ENCODE measurements around the gene CFAP61. TPM values are rescaled to one million over a fixed set of nuclear protein-coding genes. Genes with fewer than 3 reads are reported as not detected.

CFAP61 gene
- polyA plus RNA-seq, 1 experiment, result not detected

GRCh38 chr20:20371083-20371482, 318.8 kb downstream of the CFAP61 start:
- TF ChIP-seq, protein P1, sequence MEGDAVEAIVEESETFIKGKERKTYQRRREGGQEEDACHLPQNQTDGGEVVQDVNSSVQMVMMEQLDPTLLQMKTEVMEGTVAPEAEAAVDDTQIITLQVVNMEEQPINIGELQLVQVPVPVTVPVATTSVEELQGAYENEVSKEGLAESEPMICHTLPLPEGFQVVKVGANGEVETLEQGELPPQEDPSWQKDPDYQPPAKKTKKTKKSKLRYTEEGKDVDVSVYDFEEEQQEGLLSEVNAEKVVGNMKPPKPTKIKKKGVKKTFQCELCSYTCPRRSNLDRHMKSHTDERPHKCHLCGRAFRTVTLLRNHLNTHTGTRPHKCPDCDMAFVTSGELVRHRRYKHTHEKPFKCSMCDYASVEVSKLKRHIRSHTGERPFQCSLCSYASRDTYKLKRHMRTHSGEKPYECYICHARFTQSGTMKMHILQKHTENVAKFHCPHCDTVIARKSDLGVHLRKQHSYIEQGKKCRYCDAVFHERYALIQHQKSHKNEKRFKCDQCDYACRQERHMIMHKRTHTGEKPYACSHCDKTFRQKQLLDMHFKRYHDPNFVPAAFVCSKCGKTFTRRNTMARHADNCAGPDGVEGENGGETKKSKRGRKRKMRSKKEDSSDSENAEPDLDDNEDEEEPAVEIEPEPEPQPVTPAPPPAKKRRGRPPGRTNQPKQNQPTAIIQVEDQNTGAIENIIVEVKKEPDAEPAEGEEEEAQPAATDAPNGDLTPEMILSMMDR (IDR thresholded peaks at IDR 0.05; ENCODE audit: low read depth, low read length), result no peak
- H3K9me3 ChIP-seq (ENCODE audit: control insufficient read depth, insufficient read depth, low read length), result no peaks in the 10 kb centered on the region; the same call in 1 of the 2 replicates
- no peak overlapping the region for H3K4me3 ChIP-seq (ENCODE audit: low read depth, low read length)
- H3K27ac ChIP-seq (ENCODE audit: low read depth, low read length), result no peak overlapping the region
- no peak for DNase-seq (ENCODE audit: low read depth, low spot score)
- H3K27me3 ChIP-seq (ENCODE audit: control insufficient read depth, insufficient read depth, low read length), result peaks cover 84% of the 10 kb centered on the region
- CTCF ChIA-PET, result interaction anchor here (1.5 to 3.5 kb wide), 2 partner anchors 10 to 223 kb away, joined by 3 to 20 read pairs; no protein-coding TSS in a partner anchor
- POLR2A ChIA-PET, result no interaction called here

- TF ChIP-seq, protein P1 (IDR thresholded peaks at IDR 0.05; ENCODE audit: low read depth, low read length), result no peak
- no peak for DNase-seq (ENCODE audit: low read depth, low spot score)
- H3K27ac ChIP-seq (ENCODE audit: low read depth, low read length), result no peak overlapping the region
- no peaks in the 10 kb centered on the region; the same call in 1 of the 2 replicates for H3K9me3 ChIP-seq (ENCODE audit: control insufficient read depth, insufficient read depth, low read length)
- CTCF ChIA-PET, result interaction anchor here (1.0 to 3.5 kb wide), 4 partner anchors 11 to 222 kb away, joined by 3 to 20 read pairs (median 4); no protein-coding TSS in a partner anchor
- POLR2A ChIA-PET, result no interaction called here
- no peak overlapping the region for H3K4me3 ChIP-seq (ENCODE audit: low read depth, low read length)
- peaks cover 78% of the 10 kb centered on the region for H3K27me3 ChIP-seq (ENCODE audit: control insufficient read depth, insufficient read depth, low read length)
These were observed 319.3 kb downstream of the CFAP61 start for GRCh38 chr20:20371681-20372080.

DNA sequence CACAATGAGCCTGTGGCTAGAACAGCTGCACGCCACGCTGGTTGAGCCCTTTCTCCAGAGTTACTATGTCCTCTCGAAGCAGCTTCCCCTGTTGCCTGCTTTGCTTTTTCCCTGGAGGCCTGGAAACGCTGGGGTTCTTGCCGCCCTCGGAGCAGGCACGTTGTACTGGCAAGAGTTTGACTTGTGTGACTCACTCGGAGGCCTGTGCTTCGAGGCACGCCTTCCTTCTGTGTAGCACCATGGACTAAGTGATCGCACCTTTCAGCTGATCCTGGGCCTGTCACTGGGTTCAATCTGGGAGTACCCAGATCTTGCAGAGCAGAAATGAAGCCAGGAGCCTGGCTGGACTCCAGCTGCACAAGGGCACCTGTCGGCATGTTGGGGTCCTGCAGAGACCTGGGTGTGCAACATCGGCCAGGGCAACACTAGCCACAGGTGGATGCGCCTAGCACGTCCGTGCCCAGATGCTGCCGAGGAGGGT, 320.8 kb downstream of the CFAP61 start:
- no peak overlapping the region for H3K27ac ChIP-seq (ENCODE audit: low read depth, low read length)
- H3K9me3 ChIP-seq (ENCODE audit: control insufficient read depth, insufficient read depth, low read length), result no peaks in the 10 kb centered on the region; the same call in 1 of the 2 replicates
- no peak for DNase-seq (ENCODE audit: low read depth, low spot score)
- no peak overlapping the region for H3K4me3 ChIP-seq (ENCODE audit: low read depth, low read length)
- CTCF ChIA-PET, result interaction anchor here (3.5 kb wide), 1 partner anchor 221 kb away, joined by 20 read pairs; no protein-coding TSS in a partner anchor
- POLR2A ChIA-PET, result no interaction called here
- TF ChIP-seq, protein P1 (IDR thresholded peaks at IDR 0.05; ENCODE audit: low read depth, low read length), result no peak
- H3K27me3 ChIP-seq (ENCODE audit: control insufficient read depth, insufficient read depth, low read length), result peaks cover 68% of the 10 kb centered on the region

- ChIA-PET POLR2A (no interaction called here), CTCF (interaction anchor here (1.1 to 1.3 kb wide), 2 partner anchors 15 to 217 kb away, joined by 3 read pairs; no protein-coding TSS in a partner anchor)
- TF ChIP-seq, protein P1 (IDR thresholded peaks at IDR 0.05; ENCODE audit: low read depth, low read length), result no peak
- DNase-seq (ENCODE audit: low read depth, low spot score), result no peak
- H3K4me3 ChIP-seq (ENCODE audit: low read depth, low read length), result no peak overlapping the region
- H3K27me3 ChIP-seq (ENCODE audit: control insufficient read depth, insufficient read depth, low read length), result peaks cover 55% of the 10 kb centered on the region
- no peak overlapping the region for H3K27ac ChIP-seq (ENCODE audit: low read depth, low read length)
- H3K9me3 ChIP-seq (ENCODE audit: control insufficient read depth, insufficient read depth, low read length), result peaks cover under 1% of the 10 kb centered on the region
These were observed 323.5 kb downstream of the CFAP61 start for GRCh38 chr20:20375862-20376261.

DNA sequence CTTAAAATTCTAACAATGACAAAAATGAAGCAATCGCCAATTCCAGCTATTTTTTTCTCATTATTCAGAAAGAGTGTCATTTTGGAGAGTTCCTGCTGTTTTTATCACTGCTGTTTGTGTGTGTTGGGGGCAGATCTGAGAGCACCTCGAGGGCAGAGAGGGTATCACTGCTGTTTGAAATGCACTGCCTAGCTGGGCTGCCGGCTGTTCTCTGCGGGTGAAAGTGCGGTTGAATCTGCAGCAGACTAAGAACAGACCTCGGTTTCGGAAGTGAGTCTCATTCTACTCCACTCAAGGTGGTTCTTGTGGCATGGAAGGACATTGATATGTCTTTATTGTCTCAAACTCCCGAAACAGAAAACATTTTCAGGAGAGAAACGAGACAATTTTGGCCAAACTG, 333.9 kb downstream of the CFAP61 start:
- Histone ChIP-seq H3K27me3 (ENCODE audit: control insufficient read depth, insufficient read depth, low read length) (peaks cover 23% of the 10 kb centered on the region), H3K9me3 (ENCODE audit: control insufficient read depth, insufficient read depth, low read length) (no peaks in the 10 kb centered on the region), H3K27ac (ENCODE audit: low read depth, low read length) (no peak overlapping the region), H3K4me3 (ENCODE audit: low read depth, low read length) (no peak overlapping the region)
- ChIA-PET POLR2A (interaction anchor here (0.6 kb wide), 1 partner anchor 9 kb away, joined by 10 read pairs; no protein-coding TSS in a partner anchor), CTCF (no interaction called here)
- no peak for DNase-seq (ENCODE audit: low read depth, low spot score)
- TF ChIP-seq, protein P1 (IDR thresholded peaks at IDR 0.05; ENCODE audit: low read depth, low read length), result no peak

Measured in AG04450 (cell line).